GM19238 (cell line): Measurements from ENCODE around the gene PCDHA11.

Experiments
- DNase-seq: peaks from one replicate; pipeline ENCODE4 v3.0.0; 2011; ENCODE audit warnings: low spot score; ENCODE audit not compliant: insufficient read length

Gene PCDHA11

DNA sequence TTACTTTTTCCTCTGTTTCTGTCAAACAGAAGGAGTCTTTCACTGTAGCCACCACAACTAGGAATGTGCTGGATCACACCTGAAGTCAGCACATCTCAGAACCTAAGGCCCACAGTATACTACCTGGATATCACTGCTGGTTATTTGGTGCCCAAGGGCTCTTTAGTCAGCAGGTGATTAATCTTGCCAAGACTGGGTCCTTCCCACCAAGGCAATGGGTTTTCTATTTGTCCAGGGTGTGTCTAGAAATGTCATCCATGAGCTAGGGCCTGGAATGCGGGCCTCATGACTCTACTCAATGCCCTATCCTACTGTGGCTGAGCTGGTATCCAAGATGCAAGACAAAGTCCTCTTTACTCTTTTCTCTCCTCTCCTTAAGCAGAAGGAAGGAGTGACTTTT is 47.6 kb downstream of the PCDHA11 start:
- no peak for DNase-seq
